Endothelial cell of umbilical vein (primary cell): Measurements from ENCODE around the gene SELL. TPM values are rescaled to one million over a fixed set of nuclear protein-coding genes. Genes with fewer than 3 reads are reported as not detected.

Experiments used
- BruUV-seq: library from RNA; stranded (reverse); fragments of 400-500 nt; replicated peaks from 2 replicates; lab custom pipeline; 2021; lab: Mats Ljungman, UMichigan
- CTCF ChIA-PET: fragments of 300-600, 350-600 bp; sonication (Branson Sonifier 250); formaldehyde crosslinking; loops from one replicate; lab custom pipeline; 2021; ENCODE audit warnings: antibody characterized with exemption, inconsistent platforms; lab: Charles Lee
- POLR2A ChIA-PET: fragments of 300-600, 350-600 bp; sonication (Branson Sonifier 250); formaldehyde crosslinking; loops from one replicate; lab custom pipeline; 2021; ENCODE audit warnings: antibody characterized with exemption, inconsistent platforms; lab: Charles Lee
- DNase-seq: peaks from one replicate; pipeline ENCODE4 v3.0.0-alpha.2; 2011; ENCODE audit warnings: low read depth, low spot score
- FAIRE-seq: peaks from 2 replicates; lab custom pipeline; 2011; peaks lifted over from hg19 to GRCh38; lab: Jason Lieb, UNC
- H2AFZ ChIP-seq: 2 replicates; pipeline ENCODE4 v1.6.0; 2012; ENCODE audit warnings: low read depth, low read length, control low read depth, inconsistent platforms
- H3K27ac ChIP-seq: 2 replicates; pipeline ENCODE4 v1.5.1; 2011; ENCODE audit warnings: low read depth, mild to moderate bottlenecking, control low read depth, low read length, moderate library complexity; ENCODE audit not compliant: insufficient read depth
- H3K27me3 ChIP-seq, 2 experiments: 2 replicates each; pipeline versions ENCODE4 v1.6.0 to v1.6.1; 2011; ENCODE audit warnings: low read length in 2 of 2, mixed read lengths in 1 of 2; ENCODE audit not compliant: control insufficient read depth in 2 of 2, insufficient read depth in 2 of 2
- H3K36me3 ChIP-seq, 2 experiments: 2 replicates in 1 of 2; 3 replicates in 1 of 2; pipeline ENCODE4 v1.5.1; 2011; ENCODE audit warnings: low read length in 2 of 2, mild to moderate bottlenecking in 1 of 2, moderate library complexity in 1 of 2; ENCODE audit not compliant: control insufficient read depth in 2 of 2, insufficient read depth in 2 of 2; ENCODE audit errors: extremely low read depth in 1 of 2
- H3K4me1 ChIP-seq: 3 replicates; pipeline ENCODE4 v1.5.1; 2011; ENCODE audit warnings: mild to moderate bottlenecking, low read length; ENCODE audit not compliant: control insufficient read depth, insufficient read depth; ENCODE audit errors: extremely low read depth
- H3K4me2 ChIP-seq: 2 replicates; pipeline ENCODE4 v1.6.1; 2011; ENCODE audit warnings: low read length, control low read depth, mixed read lengths; ENCODE audit not compliant: insufficient read depth
- H3K4me3 ChIP-seq, 3 experiments: fragments of 200-600 bp in 1 of 3; sonication (generic), shearing (Covaris generic) in 1 of 3; replicated peaks in 1 of 3; 2 replicates each; pipeline ENCODE4 v1.5.1; 2011 to 2016; ENCODE audit warnings: control low read depth in 3 of 3, low read length in 3 of 3, mild to moderate bottlenecking in 2 of 3, inconsistent platforms in 1 of 3, low read depth in 1 of 3, moderate library complexity in 1 of 3; ENCODE audit not compliant: insufficient read depth in 1 of 3
- H3K79me2 ChIP-seq: 2 replicates; pipeline ENCODE4 v1.6.0; 2012; ENCODE audit warnings: low read length, inconsistent platforms; ENCODE audit not compliant: control insufficient read depth, insufficient read depth
- H3K9ac ChIP-seq: replicated peaks from 2 replicates; pipeline ENCODE3; 2011; ENCODE audit warnings: low read length, control low read depth; ENCODE audit not compliant: insufficient read depth; ENCODE audit errors: extremely low read depth
- H3K9me1 ChIP-seq: replicated peaks from 3 replicates; pipeline ENCODE4 v1.6.0; 2011; ENCODE audit warnings: mild to moderate bottlenecking, low read length; ENCODE audit not compliant: control insufficient read depth, insufficient read depth; ENCODE audit errors: extremely low read depth
- H3K9me3 ChIP-seq: replicated peaks from 2 replicates; pipeline ENCODE4 v1.5.1; 2012; ENCODE audit warnings: low read length, inconsistent platforms; ENCODE audit not compliant: control insufficient read depth, insufficient read depth
- H4K20me1 ChIP-seq: replicated peaks from 2 replicates; pipeline ENCODE3; 2011; ENCODE audit warnings: mild to moderate bottlenecking, low read length; ENCODE audit not compliant: control insufficient read depth, insufficient read depth; ENCODE audit errors: extremely low read depth
- CTCF ChIP-seq, 2 donors: IDR thresholded peaks; 1 replicate in 1 of 2; 2 replicates in 1 of 2; pipeline ENCODE4 v1.5.1; 2011; ENCODE audit warnings: low read length in 2 of 2, mild to moderate bottlenecking in 2 of 2, moderate library complexity in 2 of 2, control low read depth in 1 of 2, inconsistent platforms in 1 of 2, low read depth in 1 of 2; ENCODE audit not compliant: insufficient read depth in 1 of 2; ENCODE audit errors: extremely low read depth in 1 of 2
- EZH2 ChIP-seq: IDR thresholded peaks from 2 replicates; pipeline ENCODE4 v1.6.1; 2012; ENCODE audit warnings: borderline replicate concordance, low read depth, mild to moderate bottlenecking, moderate library complexity, low read length, inconsistent platforms; ENCODE audit not compliant: severe bottlenecking
- GATA2 ChIP-seq: IDR thresholded peaks from 2 replicates; pipeline ENCODE4 v1.7.0; 2011; ENCODE audit warnings: low read depth, mild to moderate bottlenecking, moderate library complexity, mixed read lengths, low read length; ENCODE audit not compliant: insufficient read length, insufficient read depth
- MYC ChIP-seq: IDR thresholded peaks from one replicate; pipeline ENCODE4 v1.6.1; 2011; ENCODE audit warnings: mild to moderate bottlenecking, low read depth, low read length
- POLR2AphosphoS5 ChIP-seq: IDR thresholded peaks from 2 replicates; pipeline ENCODE4 v1.6.1; 2012; ENCODE audit warnings: low read depth, mild to moderate bottlenecking, control low read depth, low read length, moderate library complexity; ENCODE audit not compliant: insufficient read depth
- dilution Hi-C: fragments of 300-500 bp; cut with MboI; formaldehyde crosslinking; loops from one replicate; pipeline ENCODE4 v1.15.0; 2019; ENCODE audit warnings: low sequenced_read_pairs; ENCODE audit not compliant: extremely low pct_ligation_motif_present
- intact Hi-C: fragments of 100-400 bp; cut with micrococcal nuclease; formaldehyde crosslinking; loops from one replicate; pipeline ENCODE4 v1.10.0; 2022
- polyA plus RNA-seq, 4 experiments: library from polyadenylated mRNA; depleted of rRNA in 3 of 4; stranded (reverse) in 3 of 4; unstranded in 1 of 4; fragments of >200 nt; gene quantifications; 2 replicates each; pipeline versions ENCODE4 v1.2.1 to v1.2.3, GENCODE V29; 2011 to 2012; ENCODE audit warnings: missing spikeins in 1 of 4
- total RNA-seq: library from RNA; stranded (reverse); gene quantifications from 2 replicates; pipeline ENCODE4 v1.2.3, GENCODE V29; 2021
- TF ChIP-seq, protein P1 (sequence below): IDR thresholded peaks from 2 replicates; pipeline ENCODE4 v1.6.1; 2011; ENCODE audit not compliant: insufficient read depth, insufficient read length

The SELL gene
- total and polyA plus RNA-seq, 2 donors (not counting 3 experiments of a cell fraction or from before 2014, with no cell fraction given) = 0.68 to 1.8 TPM

DNA sequence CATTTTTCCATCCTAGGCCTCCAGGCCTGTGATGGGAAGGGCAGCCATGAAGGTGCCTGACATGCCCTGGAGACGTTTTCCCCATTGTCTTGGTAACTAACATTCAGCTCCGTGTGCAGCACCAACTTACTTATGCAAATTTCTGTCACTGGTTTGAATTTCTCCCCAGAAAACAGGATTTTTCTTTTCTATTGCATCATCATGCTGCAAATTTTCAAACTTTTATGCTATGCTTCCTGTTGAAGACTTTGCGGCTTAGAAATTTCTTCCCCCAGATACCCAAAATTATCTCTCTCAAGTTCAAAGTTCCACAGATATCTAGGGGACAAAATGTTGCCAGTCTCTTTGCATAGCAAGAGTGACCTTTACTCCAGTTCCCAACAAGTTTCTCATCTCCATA, 47.6 kb upstream of the SELL start:
- Histone ChIP-seq H3K4me1 (no peaks in the 10 kb centered on the region), H3K79me2 (no peaks in the 10 kb centered on the region), H3K9ac (no peak overlapping the region), H2AFZ (no peak overlapping the region), H3K27ac (no peak overlapping the region), H3K4me2 (no peak overlapping the region), H3K9me1 (no peaks in the 10 kb centered on the region), H4K20me1 (no peaks in the 10 kb centered on the region), H3K4me3 (no peak overlapping the region), H3K9me3 (no peaks in the 10 kb centered on the region), H3K36me3 (no peaks in the 10 kb centered on the region), H3K27me3 (peaks cover 0 to 2% of the 10 kb centered on the region in 2 experiments)
- intact Hi-C loops = no loop called here
- DNase-seq (no peak), FAIRE-seq (peak; percentile 48)
- TF ChIP-seq GATA2 (no peak), POLR2AphosphoS5 (no peak), EZH2 (no peak), MYC (no peak), CTCF (IDR thresholded peaks at IDR 0.05; ENCODE audit: extremely low read depth in 1 of 2, insufficient read depth in 1 of 2, low read depth in 1 of 2, low read length in 2 of 2) (no peak)
- TF ChIP-seq, protein P1, sequence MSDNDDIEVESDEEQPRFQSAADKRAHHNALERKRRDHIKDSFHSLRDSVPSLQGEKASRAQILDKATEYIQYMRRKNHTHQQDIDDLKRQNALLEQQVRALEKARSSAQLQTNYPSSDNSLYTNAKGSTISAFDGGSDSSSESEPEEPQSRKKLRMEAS = no peak
- CTCF ChIA-PET = no interaction called here
- no TSS peak for BruUV-seq
- POLR2A ChIA-PET = no interaction called here
- dilution Hi-C loops = no loop called here
